OCI-LY3 (cell line): Measurements from ENCODE around the gene SLC36A1.

Experiments used
- H2AFZ ChIP-seq: fragments of 200-600, 300-600 bp; shearing (Covaris generic); 2 replicates; pipeline ENCODE4 v1.6.0; 2014; ENCODE audit warnings: antibody characterized with exemption, low read depth, low read length
- H3K27ac ChIP-seq: fragments of 200-600, 300-600 bp; sonication (generic); 2 replicates; pipeline ENCODE4 v1.5.1; 2014; ENCODE audit warnings: mild to moderate bottlenecking, low read length, moderate library complexity, mixed read lengths
- H3K27me3 ChIP-seq: fragments of 200-600, 300-600 bp; sonication (generic); 2 replicates; pipeline ENCODE4 v1.6.1; 2014; ENCODE audit warnings: low read depth, low read length, mixed read lengths
- H3K36me3 ChIP-seq: fragments of 200-600, 300-600 bp; sonication (generic); replicated peaks from 2 replicates; pipeline ENCODE3; 2014; ENCODE audit warnings: low read depth, low read length, mixed read lengths
- H3K4me1 ChIP-seq: fragments of 300-600, 200-600 bp; sonication (generic); 2 replicates; pipeline ENCODE4 v1.6.1; 2014; ENCODE audit warnings: low read length, mixed read lengths
- H3K4me2 ChIP-seq: fragments of 200-600, 300-600 bp; sonication (generic); 2 replicates; pipeline ENCODE4 v1.6.1; 2014; ENCODE audit warnings: low read length, mixed read lengths
- H3K4me3 ChIP-seq: fragments of 300-600, 200-600 bp; sonication (generic); 2 replicates; pipeline ENCODE4 v1.5.1; 2014; ENCODE audit warnings: antibody characterized with exemption, mild to moderate bottlenecking, low read length, moderate library complexity
- H3K79me2 ChIP-seq: fragments of 300-600, 200-600 bp; shearing (Covaris generic); 2 replicates; pipeline ENCODE4 v1.6.1; 2014; ENCODE audit warnings: mild to moderate bottlenecking, low read length, mixed read lengths
- H3K9ac ChIP-seq: fragments of 300-600, 200-600 bp; shearing (Covaris generic); 2 replicates; pipeline ENCODE4 v1.6.0; 2014; ENCODE audit warnings: mild to moderate bottlenecking, low read length, moderate library complexity
- H3K9me3 ChIP-seq: fragments of 200-600, 300-600 bp; shearing (Covaris generic); 2 replicates; pipeline ENCODE4 v1.6.1; 2014; ENCODE audit warnings: low read length, mixed read lengths; ENCODE audit not compliant: insufficient read depth
- H4K20me1 ChIP-seq: fragments of 200-600, 300-600 bp; sonication (generic); 2 replicates; pipeline ENCODE4 v1.6.1; 2016; ENCODE audit warnings: low read length, mixed read lengths; ENCODE audit not compliant: insufficient read depth
- EZH2phosphoT487 ChIP-seq: fragments of 200-600 bp; shearing (Covaris generic); IDR thresholded peaks from 2 replicates; pipeline ENCODE4 v1.6.1; 2018; ENCODE audit warnings: antibody characterized with exemption, mixed run types, low read depth
- TF ChIP-seq, protein P1 (sequence below): fragments of 200-600, 300-600 bp; sonication (generic); IDR thresholded peaks from 2 replicates; pipeline ENCODE4 v1.5.1; 2014; ENCODE audit warnings: antibody characterized with exemption, low read length, low read depth

SLC36A1 gene

DNA sequence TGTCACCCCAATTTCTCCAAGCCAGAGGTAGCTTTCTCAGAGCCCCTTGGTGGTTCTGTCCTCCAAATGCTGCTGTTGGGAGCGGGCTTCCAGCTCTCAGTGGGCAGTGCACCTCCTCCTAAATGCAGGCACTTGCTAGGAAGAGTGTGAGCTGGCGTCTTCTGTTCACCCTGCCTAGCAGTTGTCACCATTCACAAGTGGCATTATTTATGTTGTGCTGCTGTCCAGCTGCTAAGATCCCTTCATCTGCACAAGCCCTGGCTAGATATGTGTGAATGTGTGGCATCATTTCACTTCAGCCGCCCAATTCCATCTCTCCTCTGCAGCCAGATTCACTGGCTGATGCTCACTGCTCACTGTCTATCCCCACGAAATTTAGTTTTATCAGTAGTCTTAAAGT lies 43.7 kb downstream of the SLC36A1 start:
- H3K9me3 ChIP-seq: no peaks in the 10 kb centered on the region
- H3K27me3 ChIP-seq: no peaks in the 10 kb centered on the region
- no peak overlapping the region for H3K9ac ChIP-seq
- H4K20me1 ChIP-seq: no peaks in the 10 kb centered on the region
- H3K4me3 ChIP-seq: no peak overlapping the region
- H2AFZ ChIP-seq: no peak overlapping the region
- H3K36me3 ChIP-seq: no peaks in the 10 kb centered on the region
- H3K4me1 ChIP-seq: no peaks in the 10 kb centered on the region
- TF ChIP-seq, protein P1, sequence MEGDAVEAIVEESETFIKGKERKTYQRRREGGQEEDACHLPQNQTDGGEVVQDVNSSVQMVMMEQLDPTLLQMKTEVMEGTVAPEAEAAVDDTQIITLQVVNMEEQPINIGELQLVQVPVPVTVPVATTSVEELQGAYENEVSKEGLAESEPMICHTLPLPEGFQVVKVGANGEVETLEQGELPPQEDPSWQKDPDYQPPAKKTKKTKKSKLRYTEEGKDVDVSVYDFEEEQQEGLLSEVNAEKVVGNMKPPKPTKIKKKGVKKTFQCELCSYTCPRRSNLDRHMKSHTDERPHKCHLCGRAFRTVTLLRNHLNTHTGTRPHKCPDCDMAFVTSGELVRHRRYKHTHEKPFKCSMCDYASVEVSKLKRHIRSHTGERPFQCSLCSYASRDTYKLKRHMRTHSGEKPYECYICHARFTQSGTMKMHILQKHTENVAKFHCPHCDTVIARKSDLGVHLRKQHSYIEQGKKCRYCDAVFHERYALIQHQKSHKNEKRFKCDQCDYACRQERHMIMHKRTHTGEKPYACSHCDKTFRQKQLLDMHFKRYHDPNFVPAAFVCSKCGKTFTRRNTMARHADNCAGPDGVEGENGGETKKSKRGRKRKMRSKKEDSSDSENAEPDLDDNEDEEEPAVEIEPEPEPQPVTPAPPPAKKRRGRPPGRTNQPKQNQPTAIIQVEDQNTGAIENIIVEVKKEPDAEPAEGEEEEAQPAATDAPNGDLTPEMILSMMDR: no peak
- no peak for TF ChIP-seq EZH2phosphoT487
- no peak overlapping the region for H3K4me2 ChIP-seq
- no peak overlapping the region for H3K27ac ChIP-seq
- no peaks in the 10 kb centered on the region for H3K79me2 ChIP-seq

DNA sequence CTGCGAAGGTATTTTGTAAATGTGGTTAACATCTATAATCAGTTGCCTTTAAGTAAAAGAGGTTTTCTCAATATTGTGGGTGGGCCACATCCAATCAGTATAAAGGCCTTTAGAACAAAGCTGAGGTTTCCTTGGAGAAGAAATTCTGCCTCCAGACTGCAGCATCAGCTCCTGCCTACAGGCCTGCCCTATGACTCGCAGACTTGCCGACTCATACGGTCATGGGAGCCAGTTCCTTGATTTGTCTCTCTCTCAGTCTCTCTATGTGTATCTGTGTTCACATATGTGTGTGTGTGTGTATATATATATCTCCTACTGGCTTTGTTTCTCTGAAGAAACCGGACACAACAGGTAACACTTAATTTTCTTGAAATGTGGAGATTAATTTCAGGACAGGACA lies 45.3 kb downstream of the SLC36A1 start:
- Histone ChIP-seq H3K27me3 (no peaks in the 10 kb centered on the region), H3K9ac (no peak overlapping the region), H3K79me2 (no peaks in the 10 kb centered on the region), H3K4me2 (no peak overlapping the region), H4K20me1 (no peaks in the 10 kb centered on the region), H2AFZ (no peak overlapping the region), H3K27ac (no peak overlapping the region), H3K36me3 (no peaks in the 10 kb centered on the region), H3K4me3 (no peak overlapping the region), H3K4me1 (peaks cover 11% of the 10 kb centered on the region), H3K9me3 (no peaks in the 10 kb centered on the region)
- TF ChIP-seq EZH2phosphoT487: no peak
- TF ChIP-seq, protein P1: no peak

DNA sequence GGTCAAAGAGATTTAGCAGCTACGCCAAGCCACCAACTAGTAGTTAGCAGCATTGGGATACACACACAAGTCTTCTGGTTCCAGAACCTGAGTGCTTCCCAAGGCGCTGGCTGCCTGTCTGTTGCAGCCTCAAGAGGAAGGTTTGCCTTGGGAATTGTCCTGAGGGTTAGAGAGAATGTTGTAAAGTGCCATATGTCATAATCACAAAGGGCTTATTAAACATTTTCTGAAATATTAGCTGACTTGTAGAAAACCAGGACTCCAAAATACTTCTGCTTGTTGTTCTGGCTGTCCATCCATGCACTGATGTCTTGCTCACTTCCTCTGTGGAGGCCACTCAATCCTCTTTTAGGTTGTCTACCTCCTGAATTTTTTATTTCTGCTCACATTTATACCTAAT lies 46.3 kb downstream of the SLC36A1 start:
- no peaks in the 10 kb centered on the region for H3K79me2 ChIP-seq
- no peaks in the 10 kb centered on the region for H3K9me3 ChIP-seq
- H3K4me2 ChIP-seq: no peak overlapping the region
- TF ChIP-seq, protein P1: no peak
- no peak for TF ChIP-seq EZH2phosphoT487
- H3K9ac ChIP-seq: no peak overlapping the region
- H3K4me3 ChIP-seq: no peak overlapping the region
- H4K20me1 ChIP-seq: no peaks in the 10 kb centered on the region
- no peaks in the 10 kb centered on the region for H3K36me3 ChIP-seq
- H3K27me3 ChIP-seq: no peaks in the 10 kb centered on the region
- no peak overlapping the region for H2AFZ ChIP-seq
- peaks cover 20% of the 10 kb centered on the region for H3K4me1 ChIP-seq
- H3K27ac ChIP-seq: no peak overlapping the region

DNA sequence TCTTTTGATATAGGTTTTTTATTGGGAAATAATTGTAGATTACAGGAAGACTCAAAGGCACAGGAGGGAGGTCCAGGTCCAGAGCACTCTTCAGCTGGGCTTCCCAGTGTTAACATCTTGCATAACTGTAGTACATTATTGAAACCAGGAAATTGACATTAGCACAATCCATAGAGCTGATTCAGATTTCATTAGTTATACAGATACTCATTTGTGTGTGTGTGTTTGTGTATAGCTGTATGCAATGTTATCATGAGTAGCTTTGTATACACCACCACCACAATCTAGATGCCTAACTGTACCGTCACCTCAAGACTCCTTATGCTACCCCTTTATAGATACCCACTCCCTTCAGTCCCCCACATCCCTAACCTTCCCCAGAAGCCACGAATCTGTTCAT lies 47.9 kb downstream of the SLC36A1 start:
- Histone ChIP-seq H3K27me3 (no peaks in the 10 kb centered on the region), H3K4me3 (no peak overlapping the region), H3K9ac (no peak overlapping the region), H3K4me2 (no peak overlapping the region), H3K79me2 (no peaks in the 10 kb centered on the region), H3K4me1 (peaks cover 22% of the 10 kb centered on the region), H4K20me1 (no peaks in the 10 kb centered on the region), H2AFZ (no peak overlapping the region), H3K9me3 (no peaks in the 10 kb centered on the region), H3K36me3 (no peaks in the 10 kb centered on the region), H3K27ac (no peak overlapping the region)
- TF ChIP-seq, protein P1: no peak
- TF ChIP-seq EZH2phosphoT487: no peak
